H1 (cell line): ENCODE data around the gene SPR. TPM values are rescaled to one million over a fixed set of nuclear protein-coding genes. Genes with fewer than 3 reads are reported as not detected.

ENCODE experiments used
- CHD2 ChIP-seq: IDR thresholded peaks from 2 replicates; pipeline ENCODE4 v1.6.1; 2012; ENCODE audit warnings: low read length, improper control_type of control experiment
- CREB1 ChIP-seq: IDR thresholded peaks from 2 replicates; pipeline ENCODE4 v1.6.1; 2012; ENCODE audit warnings: inconsistent platforms
- EGR1 ChIP-seq: IDR thresholded peaks from 2 replicates; pipeline ENCODE4 v1.6.1; 2011; ENCODE audit warnings: low read depth, low read length, borderline replicate concordance
- KDM4A ChIP-seq: IDR thresholded peaks from one replicate; pipeline ENCODE4 v1.7.1; 2012; ENCODE audit warnings: low read depth, mild to moderate bottlenecking, moderate library complexity, low read length, inconsistent platforms; ENCODE audit not compliant: severe bottlenecking
- PHF8 ChIP-seq: fragments of 200-600 bp; sonication (generic); conservative IDR thresholded peaks from 2 replicates; pipeline ENCODE4 v1.7.1; 2012; ENCODE audit warnings: low read depth, mild to moderate bottlenecking, inconsistent platforms, low read length, moderate library complexity
- RAD21 ChIP-seq, 2 experiments: IDR thresholded peaks in 1 of 2; conservative IDR thresholded peaks in 1 of 2; 2 replicates each; pipeline ENCODE4 v1.6.1; 2011; ENCODE audit warnings: low read depth in 2 of 2, low read length in 2 of 2, improper control_type of control experiment in 1 of 2, inconsistent platforms in 1 of 2, mild to moderate bottlenecking in 1 of 2, moderate library complexity in 1 of 2
- RFX5 ChIP-seq: IDR thresholded peaks from 2 replicates; pipeline ENCODE4 v1.6.1; 2011; ENCODE audit warnings: low read depth, low read length, improper control_type of control experiment, borderline replicate concordance
- RNF2 ChIP-seq: fragments of 200-900, 300-1000 bp; sonication (generic); IDR thresholded peaks from 2 replicates; pipeline ENCODE4 v1.7.1; 2016; ENCODE audit warnings: borderline replicate concordance, low read depth, mild to moderate bottlenecking, antibody characterized with exemption, low read length; ENCODE audit not compliant: poor library complexity, severe bottlenecking; ENCODE audit errors: missing control alignments
- RXRA ChIP-seq: IDR thresholded peaks from 2 replicates; pipeline ENCODE4 v1.6.1; 2011; ENCODE audit warnings: low read depth, mild to moderate bottlenecking, low read length, moderate library complexity; ENCODE audit not compliant: insufficient read depth
- SIN3A ChIP-seq, 2 experiments: IDR thresholded peaks in 1 of 2; conservative IDR thresholded peaks in 1 of 2; 2 replicates each; pipeline ENCODE4 v1.6.1; 2011 to 2012; ENCODE audit warnings: low read length in 2 of 2, improper control_type of control experiment in 1 of 2, low read depth in 1 of 2, mild to moderate bottlenecking in 1 of 2
- SP4 ChIP-seq: IDR thresholded peaks from 2 replicates; pipeline ENCODE4 v1.6.1; 2012; ENCODE audit warnings: low read length, inconsistent platforms
- TAF1 ChIP-seq: IDR thresholded peaks from 2 replicates; pipeline ENCODE4 v1.6.1; 2011; ENCODE audit warnings: mild to moderate bottlenecking, low read depth, low read length
- YY1 ChIP-seq: IDR thresholded peaks from 2 replicates; pipeline ENCODE4 v1.6.1; 2011; ENCODE audit warnings: low read depth, mild to moderate bottlenecking, low read length
- polyA plus RNA-seq, 7 experiments: library from polyadenylated mRNA; depleted of rRNA in 3 of 7; stranded (reverse) in 5 of 7; unstranded in 2 of 7; fragments of >200 nt in 5 of 7; fragments of 200-250 nt in 2 of 7; gene quantifications; 1 replicate in 5 of 7; 2 replicates in 1 of 7; 4 replicates in 1 of 7; pipeline versions ENCODE4 v1.2.1 to v1.2.3, GENCODE V29; 2011 to 2013; ENCODE audit warnings: missing spikeins in 2 of 7, mixed read lengths in 2 of 7
- total RNA-seq: library from RNA; stranded (reverse); fragmentation: NEBNext Ultra II Directional; extraction: Animal tissue kit (Norgen Biotek cat#: 25700); gene quantifications from 2 replicates; pipeline ENCODE4 v1.2.1, GENCODE V29; 2021
- TF ChIP-seq, protein P1 (sequence below), 3 experiments: IDR thresholded peaks; 1 replicate in 2 of 3; 2 replicates in 1 of 3; pipeline versions ENCODE4 v1.5.1 to v1.6.1; 2011; ENCODE audit warnings: low read length in 3 of 3, mild to moderate bottlenecking in 3 of 3, inconsistent platforms in 2 of 3, low read depth in 1 of 3, moderate library complexity in 1 of 3; ENCODE audit not compliant: insufficient read depth in 1 of 3; ENCODE audit errors: control extremely low read depth in 1 of 3
- TF ChIP-seq, protein P2 (sequence below): IDR thresholded peaks from 2 replicates; pipeline ENCODE4 v1.6.1; 2012; ENCODE audit warnings: inconsistent platforms

The SPR gene
- total and polyA plus RNA-seq, 2 of the 8 experiments (the other 6 are each of a cell fraction or from before 2014, with no cell fraction given): 4.5 to 11.5 TPM

DNA sequence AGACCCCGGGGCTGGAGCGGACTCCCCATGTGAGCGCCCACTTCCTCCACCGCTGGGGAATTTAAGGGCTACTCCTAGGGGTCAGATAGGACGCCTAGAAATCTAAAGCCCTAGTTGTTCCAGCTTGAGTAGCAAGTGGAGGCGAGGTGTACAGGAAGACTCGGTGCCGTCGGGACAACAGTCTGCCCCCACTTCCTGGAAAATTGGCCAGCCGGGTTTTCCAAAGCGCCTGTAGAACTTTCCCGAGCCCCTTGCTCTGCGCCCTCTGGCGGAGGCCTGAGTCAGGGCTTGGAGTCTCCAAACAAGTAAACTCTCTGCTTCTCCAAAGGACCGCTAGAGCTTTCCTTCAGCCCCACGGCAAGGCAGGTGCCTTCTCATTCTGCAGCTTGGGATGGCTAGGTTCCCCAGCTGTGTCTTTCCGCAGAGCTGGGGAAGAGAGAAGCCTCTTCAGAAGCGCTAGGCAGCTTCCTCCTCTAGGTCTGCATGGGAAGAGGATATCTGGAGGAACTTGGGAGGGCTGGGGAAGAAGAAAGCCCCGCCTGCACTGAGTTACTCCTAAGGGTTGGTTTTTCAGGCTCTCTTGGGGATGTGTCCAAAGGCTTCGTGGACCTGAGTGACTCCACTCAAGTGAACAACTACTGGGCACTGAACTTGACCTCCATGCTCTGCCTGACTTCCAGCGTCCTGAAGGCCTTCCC, 681 bp downstream of the SPR start (continued):
- TF ChIP-seq, protein P1, sequence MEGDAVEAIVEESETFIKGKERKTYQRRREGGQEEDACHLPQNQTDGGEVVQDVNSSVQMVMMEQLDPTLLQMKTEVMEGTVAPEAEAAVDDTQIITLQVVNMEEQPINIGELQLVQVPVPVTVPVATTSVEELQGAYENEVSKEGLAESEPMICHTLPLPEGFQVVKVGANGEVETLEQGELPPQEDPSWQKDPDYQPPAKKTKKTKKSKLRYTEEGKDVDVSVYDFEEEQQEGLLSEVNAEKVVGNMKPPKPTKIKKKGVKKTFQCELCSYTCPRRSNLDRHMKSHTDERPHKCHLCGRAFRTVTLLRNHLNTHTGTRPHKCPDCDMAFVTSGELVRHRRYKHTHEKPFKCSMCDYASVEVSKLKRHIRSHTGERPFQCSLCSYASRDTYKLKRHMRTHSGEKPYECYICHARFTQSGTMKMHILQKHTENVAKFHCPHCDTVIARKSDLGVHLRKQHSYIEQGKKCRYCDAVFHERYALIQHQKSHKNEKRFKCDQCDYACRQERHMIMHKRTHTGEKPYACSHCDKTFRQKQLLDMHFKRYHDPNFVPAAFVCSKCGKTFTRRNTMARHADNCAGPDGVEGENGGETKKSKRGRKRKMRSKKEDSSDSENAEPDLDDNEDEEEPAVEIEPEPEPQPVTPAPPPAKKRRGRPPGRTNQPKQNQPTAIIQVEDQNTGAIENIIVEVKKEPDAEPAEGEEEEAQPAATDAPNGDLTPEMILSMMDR (IDR thresholded peaks at IDR 0.05; ENCODE audit: control extremely low read depth in 1 of 3, insufficient read depth in 1 of 3, low read depth in 1 of 3, low read length in 3 of 3): peak; percentile 79 to 98 (median 97)
- TF ChIP-seq SP4 (0 out of 2 replicates have a peak, but pooled peaks have one; percentile 32), CREB1 (peak; percentile 15), KDM4A (peak; percentile 56), RNF2 (no peak), RFX5 (no peak), RAD21 (IDR thresholded peaks at IDR 0.05 in 1 of 2, conservative IDR thresholded peaks at IDR 0.05 in 1 of 2; ENCODE audit: low read depth in 2 of 2, low read length in 2 of 2) (peak; percentile 41 to 65), EGR1 (peak; percentile 64; the same call in 1 of the 2 replicates), SIN3A (conservative IDR thresholded peaks at IDR 0.05 in 1 of 2, IDR thresholded peaks at IDR 0.05 in 1 of 2; ENCODE audit: low read depth in 1 of 2, low read length in 2 of 2) (0 out of 4 replicates have a peak, but pooled peaks of 1 of the 2 experiments have one; percentile 52), YY1 (peak; percentile 74), RXRA (0 out of 2 replicates have a peak, but pooled peaks have one; percentile 18), PHF8 (0 out of 2 replicates have a peak, but pooled peaks have one; percentile 2), CHD2 (no peak), TAF1 (0 out of 2 replicates have a peak, but pooled peaks have one; percentile 4)
- TF ChIP-seq, protein P2, sequence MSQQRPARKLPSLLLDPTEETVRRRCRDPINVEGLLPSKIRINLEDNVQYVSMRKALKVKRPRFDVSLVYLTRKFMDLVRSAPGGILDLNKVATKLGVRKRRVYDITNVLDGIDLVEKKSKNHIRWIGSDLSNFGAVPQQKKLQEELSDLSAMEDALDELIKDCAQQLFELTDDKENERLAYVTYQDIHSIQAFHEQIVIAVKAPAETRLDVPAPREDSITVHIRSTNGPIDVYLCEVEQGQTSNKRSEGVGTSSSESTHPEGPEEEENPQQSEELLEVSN: peak; percentile 71; the same call in 1 of the 2 replicates
